HG02938 (cell line): Measurements from ENCODE around the gene EEF1G.

Experiments used
- ATAC-seq: cut with Tn5 transposase; IDR thresholded peaks from one replicate; pipeline ENCODE4 v1.9.1; 2021; ENCODE audit warnings: mild to moderate bottlenecking, moderate library complexity; ENCODE audit not compliant: unreplicated experiment

The EEF1G gene

DNA sequence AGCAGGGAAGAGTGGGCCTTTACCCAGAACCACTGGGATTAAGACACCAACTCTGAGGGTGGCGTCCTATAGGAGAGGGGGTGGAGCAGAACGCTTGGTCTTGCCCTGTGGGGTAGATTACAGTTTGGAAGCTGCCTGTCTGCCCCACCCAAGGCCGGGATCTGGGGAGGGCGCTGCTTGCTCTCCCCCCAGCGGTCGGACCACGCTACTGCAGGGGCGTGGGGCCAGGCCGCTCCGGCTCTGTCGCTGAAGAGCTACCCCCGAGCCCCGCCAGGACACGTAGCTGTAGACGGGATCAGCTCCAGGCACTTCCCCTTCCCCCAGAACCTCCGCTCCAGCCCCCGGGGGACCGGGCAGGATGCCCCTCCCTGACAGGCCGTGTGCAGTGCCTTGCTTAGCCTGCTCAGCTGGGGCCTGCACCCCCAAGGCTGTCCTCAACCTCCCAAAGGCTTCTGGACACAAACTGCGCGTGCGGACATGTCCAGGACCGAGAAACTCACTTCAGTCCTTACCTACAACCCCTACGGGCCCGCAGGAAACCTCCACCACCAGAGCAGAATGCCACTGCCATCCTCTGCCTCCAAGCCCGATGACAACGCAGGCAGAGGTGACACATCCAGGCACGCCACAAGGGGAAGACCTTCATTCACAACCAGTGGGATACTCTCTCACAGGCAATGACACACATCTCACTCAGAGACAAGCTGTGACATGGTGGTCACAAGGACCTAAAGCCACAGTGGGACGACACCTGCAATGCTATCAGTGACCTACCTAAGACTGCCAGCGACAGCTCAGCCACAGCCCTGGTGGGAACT is 30.7 kb downstream of the EEF1G start:
- no peak for ATAC-seq

DNA sequence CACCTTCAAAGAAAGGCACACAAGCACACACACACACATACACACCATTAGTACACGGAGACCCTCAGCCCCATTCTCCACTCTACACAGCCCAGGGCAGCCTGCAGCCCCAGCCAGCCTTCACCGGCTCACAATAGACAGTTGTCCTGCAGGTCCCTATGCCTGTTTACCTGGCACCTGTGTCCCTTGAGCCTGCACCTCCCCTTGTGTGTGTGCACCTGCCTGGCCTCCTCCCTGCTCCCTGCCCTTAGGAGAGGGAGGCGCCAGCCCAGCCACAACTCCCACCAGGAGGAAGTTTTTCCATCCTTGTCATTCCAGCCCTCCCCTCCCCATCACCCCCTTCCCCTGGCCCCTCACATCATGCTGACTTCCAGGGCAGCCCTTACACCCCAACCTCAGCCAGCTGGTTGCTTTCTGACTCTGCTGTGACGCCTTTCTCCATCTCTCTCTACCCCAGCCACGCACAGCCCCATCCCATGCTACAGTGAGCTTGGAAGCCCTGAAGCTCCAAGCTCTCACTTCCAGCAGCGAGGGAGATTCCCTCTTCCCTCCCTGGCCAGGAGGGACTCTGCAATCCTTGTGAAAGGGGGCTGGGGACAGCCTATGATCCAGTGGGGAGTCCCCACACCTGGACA is 31.5 kb downstream of the EEF1G start:
- no peak for ATAC-seq

DNA sequence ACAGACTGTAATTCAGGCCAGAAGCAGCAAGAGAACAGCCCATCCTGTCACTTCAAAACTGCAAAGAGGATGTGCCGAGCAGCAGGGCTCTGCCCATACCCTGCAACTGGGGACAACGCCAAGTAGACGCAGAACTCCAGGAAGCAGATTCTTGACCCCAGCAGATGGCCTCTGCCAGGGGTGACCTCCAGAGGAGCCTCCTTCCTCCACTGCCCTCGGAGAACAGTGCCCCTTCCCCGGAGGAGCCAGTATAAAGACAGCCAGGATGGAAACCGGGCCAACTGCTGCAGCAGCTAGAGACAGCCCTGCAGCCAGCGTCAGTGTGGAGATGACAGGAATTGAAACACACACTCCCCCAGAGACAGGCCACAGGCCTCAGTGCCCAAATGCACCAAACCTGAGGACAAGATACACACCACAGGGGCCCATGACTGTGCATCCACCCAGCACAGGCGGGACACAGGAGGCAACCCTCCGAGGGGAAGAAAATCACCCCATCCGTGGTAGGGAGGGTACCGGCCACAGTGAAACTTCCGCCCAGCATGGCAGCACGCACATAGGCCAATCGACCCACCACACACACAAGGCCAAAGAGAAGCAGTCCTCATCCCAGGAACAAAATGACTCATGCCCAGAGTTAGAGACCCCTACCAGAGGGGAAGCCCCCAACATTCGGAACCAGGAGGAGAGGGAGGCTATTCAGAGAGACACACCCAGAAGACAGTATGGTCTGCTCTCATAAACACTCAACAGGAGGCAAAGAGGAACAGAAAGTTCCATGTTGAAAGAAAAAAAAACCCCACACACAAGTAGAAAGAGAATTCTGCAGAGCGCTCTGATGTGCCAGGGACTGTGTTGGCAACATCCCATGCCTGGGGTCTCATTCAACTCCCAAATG is 32.6 kb downstream of the EEF1G start:
- ATAC-seq: peak; percentile 45

DNA sequence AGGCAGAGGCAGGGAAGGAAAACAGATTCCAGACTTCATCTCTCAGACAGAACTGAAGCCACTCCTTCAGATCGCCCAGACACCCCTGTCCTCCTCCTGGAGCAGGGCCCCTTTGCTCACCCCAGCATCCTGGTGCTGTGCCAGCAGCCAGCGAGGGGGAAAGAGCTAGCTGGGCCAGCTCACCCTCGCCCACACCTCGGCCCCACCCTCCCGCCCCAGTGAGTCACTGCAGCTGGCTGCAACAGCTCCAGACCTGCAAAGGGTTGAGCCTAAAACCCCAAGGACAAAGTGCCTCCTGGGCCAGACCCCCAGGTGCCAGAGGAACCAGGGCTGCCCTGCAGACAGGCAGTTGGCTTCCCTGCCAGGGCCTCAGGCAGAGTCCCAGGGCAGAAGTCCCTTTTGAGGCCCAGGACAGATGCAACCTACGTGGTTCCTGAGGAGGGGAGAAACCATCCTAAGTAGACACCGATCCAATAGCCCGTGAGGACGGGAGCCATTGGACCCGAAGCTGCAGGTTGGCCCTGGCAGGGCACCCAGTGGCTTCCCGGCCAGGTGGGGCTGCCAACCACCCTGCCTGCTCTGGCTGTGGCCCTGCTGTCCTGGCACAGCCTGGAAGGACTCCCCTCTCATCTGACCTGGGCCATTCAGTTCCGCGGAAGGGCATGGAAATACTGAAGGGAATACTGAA is 34.3 kb downstream of the EEF1G start:
- no peak for ATAC-seq

DNA sequence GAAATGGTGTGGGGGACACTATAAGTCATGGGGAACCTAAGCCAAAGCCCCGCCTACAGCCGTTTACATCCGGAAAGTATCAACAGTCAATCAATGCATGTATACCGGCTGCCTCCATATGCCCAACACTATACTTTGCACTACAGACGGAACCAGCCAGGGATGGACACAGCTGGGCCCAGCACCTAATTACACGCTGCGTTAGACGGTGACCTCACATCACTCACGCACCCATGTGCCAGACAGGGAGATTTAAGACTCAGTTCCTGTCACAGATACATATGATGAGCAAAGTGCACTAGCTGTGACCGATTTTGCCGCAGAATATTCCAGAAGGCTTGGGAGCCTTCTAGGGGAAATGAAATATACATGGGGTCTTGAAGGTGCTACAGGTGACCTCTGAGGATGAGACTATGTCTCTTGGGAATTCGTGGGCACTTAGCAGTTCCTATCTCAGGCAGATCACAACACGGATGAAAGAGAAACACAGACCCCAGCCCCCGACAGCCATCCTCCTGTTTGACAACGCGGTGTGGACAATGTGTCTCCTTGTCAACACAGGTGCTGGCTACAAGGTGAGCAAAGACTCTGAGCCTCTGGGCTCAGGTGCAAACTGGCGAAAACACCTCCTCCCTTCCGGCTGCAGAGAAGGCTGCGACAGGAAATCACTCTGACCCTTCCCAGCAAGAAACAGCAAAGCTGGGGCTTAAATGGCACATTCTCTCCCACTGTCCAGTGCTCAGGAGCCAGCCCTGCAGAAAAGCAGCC is 35.0 kb downstream of the EEF1G start:
- ATAC-seq: no peak

DNA sequence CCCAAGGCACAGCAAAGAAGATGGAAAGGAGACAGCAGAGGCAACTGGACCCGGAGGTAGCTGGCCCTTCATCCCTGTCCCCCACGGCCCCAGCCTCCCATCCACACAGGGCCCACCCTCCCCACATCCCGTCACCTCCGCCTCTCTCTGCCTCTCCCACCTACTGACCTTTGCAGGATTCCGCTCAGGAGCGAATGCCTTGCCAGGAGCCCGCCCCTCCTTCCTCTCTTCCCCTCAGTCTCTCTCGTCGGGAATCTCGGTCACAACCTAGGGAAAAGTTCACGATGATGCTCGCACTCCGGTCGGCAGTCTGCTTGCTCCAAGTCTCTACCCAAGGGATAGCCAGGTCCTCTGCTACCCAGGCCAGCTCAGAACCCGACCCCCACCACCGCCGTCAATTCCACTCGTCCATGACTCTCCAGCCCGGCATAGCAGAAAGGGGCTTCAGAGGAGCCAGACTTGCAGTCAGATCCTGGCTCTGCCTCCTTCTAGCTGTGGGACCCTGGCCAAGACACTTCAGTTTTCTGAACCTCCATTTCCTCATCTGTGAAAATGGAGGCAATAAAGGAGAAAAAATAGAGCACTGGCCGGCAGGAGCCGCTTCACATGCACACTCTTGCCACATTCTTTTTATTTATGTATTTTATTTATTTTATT is 37.3 kb downstream of the EEF1G start:
- ATAC-seq: no peak

DNA sequence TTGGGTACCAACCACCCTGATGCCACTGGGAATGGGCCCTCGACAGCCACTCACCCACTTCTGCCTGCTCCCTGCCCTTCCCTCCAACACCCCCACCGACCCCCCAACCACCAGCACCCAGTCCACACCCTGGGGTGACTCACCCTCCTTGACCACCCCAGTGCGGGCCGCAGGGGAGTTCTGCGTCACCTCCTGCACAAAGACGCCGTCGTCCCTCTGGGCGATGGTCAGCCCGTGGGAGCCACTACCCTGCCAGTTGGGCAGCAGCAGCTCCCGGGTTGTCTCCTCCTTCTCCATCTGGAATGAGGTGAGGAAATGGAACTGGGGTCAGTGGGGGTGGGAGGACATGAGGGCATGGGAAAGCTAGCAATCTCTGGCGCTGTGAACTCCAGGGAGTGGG is 37.9 kb downstream of the EEF1G start:
- ATAC-seq: no peak

DNA sequence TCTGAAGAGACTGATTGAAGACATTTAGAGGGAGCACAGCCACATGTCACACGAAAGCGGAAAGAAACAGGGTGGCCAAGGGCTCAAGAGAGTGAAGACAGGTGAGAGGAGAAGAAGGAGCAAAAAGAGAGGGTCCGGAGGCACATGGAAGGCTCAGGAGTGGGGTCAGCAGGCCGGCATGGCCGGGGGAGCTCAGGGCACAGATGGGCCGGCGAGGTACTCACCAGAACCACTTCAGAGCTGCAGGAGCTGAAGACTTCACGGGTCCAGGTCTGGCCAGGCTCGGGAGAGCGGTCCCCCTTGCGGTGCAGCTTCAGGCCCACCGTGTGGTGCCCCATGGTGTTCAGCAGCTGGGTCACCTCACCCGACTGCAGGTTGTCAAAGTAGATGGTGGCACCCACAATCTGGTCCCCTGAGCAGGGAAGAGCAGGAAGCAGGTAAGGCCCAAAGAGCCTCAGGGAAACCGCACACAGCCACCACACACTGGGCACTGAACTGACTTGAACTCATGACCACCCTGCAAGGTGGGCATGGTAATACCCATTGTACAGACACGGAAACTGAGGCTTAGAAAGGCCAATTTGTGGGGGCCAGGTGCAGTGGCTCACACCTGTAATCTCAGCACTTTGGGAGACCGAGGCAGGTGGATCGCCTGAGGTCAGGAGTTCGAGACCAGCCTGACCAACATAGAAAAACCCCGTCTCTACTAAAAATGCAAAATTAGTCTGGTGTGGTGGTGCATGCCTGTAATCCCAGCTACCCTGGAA is 38.7 kb downstream of the EEF1G start:
- ATAC-seq: no peak

DNA sequence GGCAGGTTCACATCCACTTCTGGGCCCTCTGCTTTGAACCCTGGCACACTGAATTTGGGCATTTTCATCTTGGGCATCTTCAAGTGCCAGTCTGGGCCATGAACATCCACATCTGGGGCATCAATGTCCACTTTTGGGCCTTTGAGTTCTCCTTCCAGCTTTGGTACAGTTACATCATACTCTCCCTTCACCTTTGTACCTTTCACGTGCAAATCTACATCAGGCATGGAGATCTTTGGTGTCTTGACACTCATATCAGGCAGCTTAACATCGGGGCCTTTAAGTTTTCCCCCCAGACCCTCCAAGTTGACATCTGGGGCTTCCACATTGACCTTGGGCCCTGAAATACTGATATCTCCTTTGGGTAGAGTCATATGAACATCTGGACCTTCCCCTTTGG is 41.6 kb downstream of the EEF1G start:
- ATAC-seq: no peak

DNA sequence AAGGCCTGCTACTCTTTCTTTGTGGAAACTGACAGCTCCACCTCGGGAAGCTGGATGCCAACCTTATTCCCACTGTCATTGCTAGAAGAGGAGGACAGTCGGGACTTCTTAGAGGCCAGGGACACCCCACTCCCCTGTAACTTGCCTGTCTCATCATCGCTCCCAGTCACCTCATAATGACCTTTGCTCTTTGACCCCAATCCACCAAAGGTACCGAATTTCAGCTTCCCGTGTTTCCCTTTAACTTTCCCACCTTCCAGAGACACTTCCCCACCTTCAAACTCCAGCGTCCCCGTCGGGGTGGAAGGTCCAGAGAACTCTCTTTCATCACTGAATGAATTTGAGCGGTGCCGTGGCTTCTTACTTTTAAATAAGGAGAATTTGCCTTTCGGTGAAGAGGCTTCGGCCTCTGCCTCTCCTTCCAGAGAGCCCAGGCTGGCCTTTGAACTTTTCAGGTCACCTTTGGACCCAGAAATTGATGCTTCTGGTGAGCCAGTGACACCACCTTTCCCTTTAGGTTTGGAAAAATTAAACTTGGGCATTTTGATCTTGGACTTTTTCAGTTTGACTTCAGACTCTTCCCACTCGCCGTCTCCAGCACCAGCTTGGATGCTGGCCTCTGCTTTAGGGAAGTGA is 56.8 kb downstream of the EEF1G start:
- ATAC-seq: no peak

DNA sequence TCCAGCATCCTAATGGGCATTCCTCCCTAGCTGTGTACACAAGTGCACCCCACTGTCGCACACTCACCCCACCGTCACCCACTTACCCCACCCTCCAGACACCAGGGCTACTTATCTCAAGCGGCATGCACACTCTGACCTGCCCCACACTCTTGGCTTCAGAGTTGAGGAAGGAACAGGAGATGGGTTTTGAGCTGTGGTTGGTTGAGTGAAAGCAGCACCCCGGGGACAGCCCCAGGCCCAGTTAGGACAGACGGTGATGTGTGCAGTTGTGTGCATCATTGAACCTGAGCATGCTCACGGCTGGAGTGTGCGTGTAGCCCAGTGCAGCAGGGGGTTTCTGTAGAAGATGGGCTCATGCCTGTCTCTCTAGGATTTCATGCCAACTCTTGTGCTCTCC is 59.5 kb downstream of the EEF1G start:
- no peak for ATAC-seq

DNA sequence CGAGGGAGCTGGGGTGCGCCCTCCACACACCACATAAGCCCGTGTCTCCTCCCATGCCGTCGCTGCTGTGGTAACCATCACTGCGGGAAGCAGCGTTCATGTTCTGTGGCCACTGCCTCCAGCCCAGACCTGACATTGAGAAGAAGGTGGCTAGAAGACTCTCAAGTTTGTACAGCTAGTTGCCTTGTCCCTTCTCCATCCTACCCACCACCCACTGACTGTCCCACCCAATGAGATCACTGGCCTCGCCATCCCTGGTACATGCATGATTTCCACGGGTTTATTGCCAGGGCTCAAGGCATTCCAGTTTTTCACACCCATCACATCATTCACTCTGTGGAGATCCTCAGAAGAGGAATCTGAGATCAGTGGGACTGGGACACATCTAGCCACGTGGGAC is 60.1 kb downstream of the EEF1G start:
- ATAC-seq: no peak

DNA sequence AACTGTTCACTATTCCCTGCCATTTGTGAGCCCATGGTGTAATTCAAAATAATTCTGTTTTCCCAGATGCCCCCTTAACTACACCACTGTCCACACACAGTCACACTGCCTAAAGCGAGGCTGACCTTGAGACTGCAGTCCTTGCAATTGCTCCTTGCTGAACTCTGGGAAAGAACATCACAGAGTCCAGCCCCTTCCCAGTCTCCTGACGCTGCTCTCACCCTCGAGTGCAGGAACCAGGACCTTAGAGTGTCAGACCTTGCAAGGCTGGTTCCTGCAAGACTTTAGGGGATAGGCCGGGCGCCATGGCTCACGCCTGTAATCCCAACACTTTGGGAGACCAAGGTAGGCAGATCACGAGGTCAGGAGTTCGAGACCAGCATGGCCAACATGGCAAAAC is 60.7 kb downstream of the EEF1G start:
- no peak for ATAC-seq
